ENCODE results near the gene TMEM30A.

DNA sequence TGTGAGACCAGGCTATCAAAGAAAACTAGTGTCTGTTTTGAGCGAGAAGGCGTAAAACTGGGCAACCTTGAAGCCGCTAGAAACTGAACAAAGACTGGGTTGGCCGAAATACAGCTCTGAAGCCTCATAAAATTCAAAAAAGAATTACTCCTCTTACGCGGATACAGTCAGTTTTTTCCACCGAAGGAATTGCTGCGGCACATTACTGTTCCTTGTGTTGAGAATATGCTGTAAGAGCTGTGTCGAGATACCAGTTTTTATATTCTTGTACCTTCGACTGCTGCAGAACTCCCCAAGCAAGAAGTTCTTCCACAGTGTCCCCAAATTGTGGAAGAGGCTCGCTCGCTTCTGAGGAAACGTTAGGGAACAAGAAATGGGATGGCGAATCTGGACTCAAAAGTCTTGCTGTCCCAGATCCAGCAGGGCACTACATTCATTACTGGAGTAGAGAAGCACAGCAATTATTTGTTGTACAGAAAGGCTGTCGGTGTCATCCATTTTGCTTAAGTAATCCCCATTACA lies 40.5 kb downstream of the TMEM30A start:
- TF ChIP-seq, protein P1, sequence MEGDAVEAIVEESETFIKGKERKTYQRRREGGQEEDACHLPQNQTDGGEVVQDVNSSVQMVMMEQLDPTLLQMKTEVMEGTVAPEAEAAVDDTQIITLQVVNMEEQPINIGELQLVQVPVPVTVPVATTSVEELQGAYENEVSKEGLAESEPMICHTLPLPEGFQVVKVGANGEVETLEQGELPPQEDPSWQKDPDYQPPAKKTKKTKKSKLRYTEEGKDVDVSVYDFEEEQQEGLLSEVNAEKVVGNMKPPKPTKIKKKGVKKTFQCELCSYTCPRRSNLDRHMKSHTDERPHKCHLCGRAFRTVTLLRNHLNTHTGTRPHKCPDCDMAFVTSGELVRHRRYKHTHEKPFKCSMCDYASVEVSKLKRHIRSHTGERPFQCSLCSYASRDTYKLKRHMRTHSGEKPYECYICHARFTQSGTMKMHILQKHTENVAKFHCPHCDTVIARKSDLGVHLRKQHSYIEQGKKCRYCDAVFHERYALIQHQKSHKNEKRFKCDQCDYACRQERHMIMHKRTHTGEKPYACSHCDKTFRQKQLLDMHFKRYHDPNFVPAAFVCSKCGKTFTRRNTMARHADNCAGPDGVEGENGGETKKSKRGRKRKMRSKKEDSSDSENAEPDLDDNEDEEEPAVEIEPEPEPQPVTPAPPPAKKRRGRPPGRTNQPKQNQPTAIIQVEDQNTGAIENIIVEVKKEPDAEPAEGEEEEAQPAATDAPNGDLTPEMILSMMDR (conservative IDR thresholded peaks at IDR 0.05 in 1 of 2, IDR thresholded peaks at IDR 0.05 in 1 of 2; ENCODE audit: extremely low read depth in 1 of 2, insufficient read depth in 1 of 2, low read depth in 1 of 2, low read length in 2 of 2), result no peak
- TF ChIP-seq EZH2 (IDR thresholded peaks at IDR 0.05; ENCODE audit: borderline replicate concordance, low read length), result no peak

All from mammary epithelial cell (primary cell).